SK-N-SH (cell line): Measurements from ENCODE around the gene CCDC32. TPM values are rescaled to one million over a fixed set of nuclear protein-coding genes. Genes with fewer than 3 reads are reported as not detected.

ENCODE experiments used
- CTCF ChIA-PET: fragments of 300-600, 350-600 bp; formaldehyde crosslinking; extraction: SDS; loops from one replicate; lab custom pipeline; 2021; lab: Yijun Ruan, JAX
- POLR2A ChIA-PET: fragments of 350-600 bp; sonication (Branson Sonifier 250); formaldehyde crosslinking; extraction: SDS; loops from one replicate; lab custom pipeline; 2020; ENCODE audit warnings: antibody characterized with exemption, inconsistent platforms; lab: Yijun Ruan, JAX
- DNase-seq: peaks from one replicate; pipeline ENCODE4 v3.0.0; 2012
- H2AFZ ChIP-seq: fragments of 200-600 bp; sonication (generic); 2 replicates; pipeline ENCODE4 v1.8.1; 2016; ENCODE audit warnings: antibody characterized with exemption, mild to moderate bottlenecking, low read depth
- H3F3A ChIP-seq: fragments of 200-600 bp; sonication (generic); replicated peaks from 2 replicates; pipeline ENCODE3; 2016; ENCODE audit warnings: antibody characterized with exemption, mild to moderate bottlenecking; ENCODE audit not compliant: insufficient read depth
- H3K27ac ChIP-seq, 2 experiments: fragments of 200-500 bp in 1 of 2; fragments of 200-600 bp in 1 of 2; sonication (Bioruptor generic) in 1 of 2; sonication (generic), shearing (Covaris generic) in 1 of 2; 2 replicates each; pipeline versions ENCODE4 v1.5.1 to v1.6.1; 2014 to 2016; ENCODE audit warnings: low read depth in 2 of 2, inconsistent platforms in 1 of 2, low read length in 1 of 2, mild to moderate bottlenecking in 1 of 2, mixed read lengths in 1 of 2
- H3K27me3 ChIP-seq: fragments of 200-600 bp; sonication (generic), shearing (Covaris generic); 2 replicates; pipeline ENCODE4 v1.6.1; 2016; ENCODE audit warnings: mixed run types; ENCODE audit not compliant: insufficient read depth
- H3K36me3 ChIP-seq, 2 experiments: fragments of 200-500 bp in 1 of 2; fragments of 200-600 bp in 1 of 2; sonication (Bioruptor generic) in 1 of 2; sonication (generic) in 1 of 2; replicated peaks in 1 of 2; 2 replicates each; pipeline versions ENCODE3 to v1.5.1; 2014 to 2016; ENCODE audit warnings: low read length in 1 of 2, mild to moderate bottlenecking in 1 of 2; ENCODE audit not compliant: insufficient read depth in 2 of 2, control insufficient read depth in 1 of 2
- H3K4me1 ChIP-seq, 2 experiments: fragments of 200-500 bp in 1 of 2; fragments of 200-600 bp in 1 of 2; sonication (Bioruptor generic) in 1 of 2; sonication (generic), shearing (Covaris generic) in 1 of 2; 2 replicates each; pipeline versions ENCODE4 v1.5.1 to v1.6.1; 2014 to 2016; ENCODE audit warnings: low read depth in 1 of 2, low read length in 1 of 2, mixed run types in 1 of 2; ENCODE audit not compliant: insufficient read depth in 2 of 2, control insufficient read depth in 1 of 2
- H3K4me2 ChIP-seq: fragments of 200-600 bp; sonication (generic), shearing (Covaris generic); 2 replicates; pipeline ENCODE4 v1.6.1; 2017; ENCODE audit warnings: mixed run types
- H3K4me3 ChIP-seq, 2 experiments: fragments of 200-500 bp in 1 of 2; fragments of 200-600 bp in 1 of 2; sonication (Bioruptor generic) in 1 of 2; sonication (generic), shearing (Covaris generic) in 1 of 2; 2 replicates each; pipeline versions ENCODE4 v1.5.1 to v1.8.1; 2014 to 2016; ENCODE audit warnings: low read depth in 2 of 2, inconsistent platforms in 1 of 2, low read length in 1 of 2, mild to moderate bottlenecking in 1 of 2, mixed read lengths in 1 of 2, moderate library complexity in 1 of 2
- H3K79me2 ChIP-seq: fragments of 200-600 bp; sonication (generic); 2 replicates; pipeline ENCODE4 v1.8.1; 2017; ENCODE audit warnings: mild to moderate bottlenecking; ENCODE audit not compliant: insufficient read depth
- H3K9ac ChIP-seq: fragments of 200-600 bp; sonication (generic); 2 replicates; pipeline ENCODE4 v1.6.1; 2017; ENCODE audit warnings: mixed run types
- H3K9me2 ChIP-seq: fragments of 200-600 bp; sonication (generic); 2 replicates; pipeline ENCODE4 v1.6.1; 2017; ENCODE audit warnings: mixed run types
- H3K9me3 ChIP-seq: fragments of 200-600 bp; sonication (generic); 2 replicates; pipeline ENCODE4 v1.6.1; 2017; ENCODE audit warnings: mixed run types, mild to moderate bottlenecking, moderate library complexity
- H4K20me1 ChIP-seq: fragments of 200-600 bp; sonication (generic); 2 replicates; pipeline ENCODE4 v1.6.1; 2017; ENCODE audit warnings: mild to moderate bottlenecking, mixed run types; ENCODE audit not compliant: insufficient read depth
- CHD2 ChIP-seq: fragments of 150-350 bp; IDR thresholded peaks from 2 replicates; pipeline ENCODE4 v1.6.1; 2018; ENCODE audit warnings: low read length; ENCODE audit not compliant: partially characterized antibody
- CTCF ChIP-seq: fragments of 200-600 bp; sonication (generic); IDR thresholded peaks from 2 replicates; pipeline ENCODE4 v1.6.1; 2017; ENCODE audit warnings: antibody characterized with exemption, mild to moderate bottlenecking, moderate library complexity
- FOSL2 ChIP-seq: IDR thresholded peaks from 2 replicates; pipeline ENCODE4 v1.4.0; 2012; ENCODE audit warnings: low read depth, mild to moderate bottlenecking, moderate library complexity, borderline replicate concordance
- IRF3 ChIP-seq: fragments of 150-350 bp; IDR thresholded peaks from 2 replicates; pipeline ENCODE4 v1.6.1; 2016; ENCODE audit warnings: mild to moderate bottlenecking, low read depth, low read length
- JUND ChIP-seq: IDR thresholded peaks from 2 replicates; pipeline ENCODE4 v1.4.0; 2012
- MEF2A ChIP-seq: IDR thresholded peaks from 2 replicates; pipeline ENCODE4 v1.4.0; 2012; ENCODE audit warnings: low read depth, borderline replicate concordance
- NFIC ChIP-seq: IDR thresholded peaks from 2 replicates; pipeline ENCODE4 v1.4.0; 2012; ENCODE audit warnings: borderline replicate concordance
- NRF1 ChIP-seq: IDR thresholded peaks from 2 replicates; pipeline ENCODE4 v1.6.1; 2012; ENCODE audit warnings: low read depth, mild to moderate bottlenecking, low read length
- PBX3 ChIP-seq: IDR thresholded peaks from 2 replicates; pipeline ENCODE4; 2012
- POLR2AphosphoS5 ChIP-seq: IDR thresholded peaks from 2 replicates; pipeline ENCODE4 v1.6.1; 2012; ENCODE audit warnings: low read depth, low read length
- RCOR1 ChIP-seq: fragments of 150-350 bp; IDR thresholded peaks from 2 replicates; pipeline ENCODE4 v1.6.1; 2017; ENCODE audit warnings: antibody characterized with exemption, low read length
- REST ChIP-seq: IDR thresholded peaks from 2 replicates; pipeline ENCODE4 v1.6.1; 2012; ENCODE audit warnings: mild to moderate bottlenecking, low read depth, low read length, moderate library complexity
- RXRA ChIP-seq: IDR thresholded peaks from 2 replicates; pipeline ENCODE4 v1.4.0; 2012; ENCODE audit warnings: low read depth, mild to moderate bottlenecking, borderline replicate concordance
- WGBS: methylation state at CpG from one replicate; pipeline ENCODE4 v1.1.6; 2017; ENCODE audit warnings: low lambda C conversion rate; 5-methylcytosine and 5-hydroxymethylcytosine counted together
- polyA plus RNA-seq, 3 experiments: library from polyadenylated mRNA; depleted of rRNA; stranded (reverse); fragments of >200 nt; gene quantifications; 2 replicates each; pipeline ENCODE4 v1.2.3, GENCODE V29; 2012
- TF ChIP-seq, protein P1 (sequence below): IDR thresholded peaks from 2 replicates; pipeline ENCODE4 v1.4.0; 2012; ENCODE audit warnings: low read depth, borderline replicate concordance

The CCDC32 gene
- polyA plus RNA-seq, 1 of the 3 experiments (the other 2 are of a cell fraction) = 7.4 TPM

- H3K79me2 ChIP-seq = no peaks in the 10 kb centered on the region
- TF ChIP-seq FOSL2 = no peak
- no peak for TF ChIP-seq IRF3
- TF ChIP-seq RCOR1 = no peak
- TF ChIP-seq, protein P1, sequence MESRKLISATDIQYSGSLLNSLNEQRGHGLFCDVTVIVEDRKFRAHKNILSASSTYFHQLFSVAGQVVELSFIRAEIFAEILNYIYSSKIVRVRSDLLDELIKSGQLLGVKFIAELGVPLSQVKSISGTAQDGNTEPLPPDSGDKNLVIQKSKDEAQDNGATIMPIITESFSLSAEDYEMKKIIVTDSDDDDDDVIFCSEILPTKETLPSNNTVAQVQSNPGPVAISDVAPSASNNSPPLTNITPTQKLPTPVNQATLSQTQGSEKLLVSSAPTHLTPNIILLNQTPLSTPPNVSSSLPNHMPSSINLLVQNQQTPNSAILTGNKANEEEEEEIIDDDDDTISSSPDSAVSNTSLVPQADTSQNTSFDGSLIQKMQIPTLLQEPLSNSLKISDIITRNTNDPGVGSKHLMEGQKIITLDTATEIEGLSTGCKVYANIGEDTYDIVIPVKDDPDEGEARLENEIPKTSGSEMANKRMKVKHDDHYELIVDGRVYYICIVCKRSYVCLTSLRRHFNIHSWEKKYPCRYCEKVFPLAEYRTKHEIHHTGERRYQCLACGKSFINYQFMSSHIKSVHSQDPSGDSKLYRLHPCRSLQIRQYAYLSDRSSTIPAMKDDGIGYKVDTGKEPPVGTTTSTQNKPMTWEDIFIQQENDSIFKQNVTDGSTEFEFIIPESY = no peak
- no peak for TF ChIP-seq NFIC
- TF ChIP-seq PBX3 = no peak
- TF ChIP-seq MEF2A = no peak
- no peak for TF ChIP-seq CHD2
- TF ChIP-seq REST = no peak
- TF ChIP-seq CTCF = no peak
- TF ChIP-seq JUND = no peak
- TF ChIP-seq NRF1 = no peak
- TF ChIP-seq POLR2AphosphoS5 = no peak
- no peak for TF ChIP-seq RXRA
- no peaks in the 10 kb centered on the region for H3F3A ChIP-seq
- no peaks in the 10 kb centered on the region for H3K27me3 ChIP-seq
- no peaks in the 10 kb centered on the region for H4K20me1 ChIP-seq
- H3K27ac ChIP-seq = no peak overlapping the region
- H3K9ac ChIP-seq = no peak overlapping the region
- no peaks in the 10 kb centered on the region; a peak in 1 of 4 replicates for H3K4me1 ChIP-seq
- 55% methylated on average over 46 of the region's 61 CpGs for WGBS
- no peaks in the 10 kb centered on the region for H3K9me2 ChIP-seq
- no peak overlapping the region for H3K4me2 ChIP-seq
- H3K9me3 ChIP-seq = no peaks in the 10 kb centered on the region
- no peak overlapping the region; a peak in 1 of 4 replicates for H3K4me3 ChIP-seq
- H2AFZ ChIP-seq = no peak overlapping the region
- DNase-seq = peak; percentile 82
- CTCF ChIA-PET = interaction anchor here (1.5 kb wide), 1 partner anchor 10 kb away, joined by 3 read pairs; no protein-coding TSS in a partner anchor
- no peaks in the 10 kb centered on the region for H3K36me3 ChIP-seq
- POLR2A ChIA-PET = no interaction called here
Measured at GRCh38 chr15:40511472-40512133, 53.2 kb downstream of the CCDC32 start.
